ENCODE measurements around the gene XPNPEP3. TPM values are rescaled to one million over a fixed set of nuclear protein-coding genes. Genes with fewer than 3 reads are reported as not detected.

XPNPEP3 gene
- total and polyA plus RNA-seq, 2 of the 4 experiments (the other 2 are of a cell fraction) = 9.3 to 10.9 TPM

DNA sequence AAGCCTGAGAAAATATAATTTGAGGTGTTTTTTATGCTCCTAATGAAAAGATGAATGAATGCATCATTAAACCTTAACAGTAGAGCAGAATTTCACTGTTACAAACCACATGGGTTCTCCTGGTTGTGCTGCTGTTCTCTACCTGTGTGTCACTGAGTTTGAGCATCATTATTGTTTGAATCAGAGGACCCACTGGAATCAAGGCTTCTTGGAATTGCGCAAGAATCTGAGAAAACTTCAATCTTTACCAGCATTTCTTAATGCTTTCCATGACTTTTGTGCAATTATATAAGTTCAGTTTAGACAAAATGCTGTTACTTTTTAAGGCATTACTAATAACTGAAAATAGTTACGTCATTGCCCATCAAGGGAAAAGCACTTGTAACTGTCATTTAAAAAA lies 75.4 kb downstream of the XPNPEP3 start:
- intact Hi-C loops (cut with micrococcal nuclease) (no loop called here), in situ Hi-C loops (cut with MboI; ENCODE audit: low sequenced_read_pairs) (loop anchor here (25.0 kb wide), 1 partner anchor 580 kb away; no protein-coding TSS in a partner anchor), dilution Hi-C loops (cut with HindIII; ENCODE audit: low sequenced_read_pairs, unreplicated experiment) (no loop called here)
- H3K9ac ChIP-seq (ENCODE audit: low read depth, low read length) = no peak overlapping the region
- H3K4me1 ChIP-seq (ENCODE audit: control insufficient read depth, insufficient read depth, low read length) = no peaks in the 10 kb centered on the region
- H3K18ac ChIP-seq (ENCODE audit: low read depth, low read length) = no peak overlapping the region
- H3K56ac ChIP-seq (ENCODE audit: extremely low read depth, insufficient read depth, low read length) = no peak overlapping the region
- no peak overlapping the region for H4K5ac ChIP-seq (ENCODE audit: low read depth, low read length)
- no peak overlapping the region for H2BK120ac ChIP-seq (ENCODE audit: low read depth, low read length)
- no peak overlapping the region for H3K23ac ChIP-seq (ENCODE audit: low read depth, low read length)
- DNase-seq (no peak), ATAC-seq (ENCODE audit: low read depth) (no peak)
- no peaks in the 10 kb centered on the region for H3K79me1 ChIP-seq (ENCODE audit: low read depth in 1 of 2, low read length in 2 of 2)
- no peaks in the 10 kb centered on the region for H3K27me3 ChIP-seq (ENCODE audit: control insufficient read depth, insufficient read depth, low read length)
- no peak overlapping the region for H2BK20ac ChIP-seq (ENCODE audit: low read depth, low read length)
- no peak overlapping the region for H3K4me2 ChIP-seq (ENCODE audit: low read depth, low read length)
- H2AK5ac ChIP-seq (ENCODE audit: low read depth, low read length) = no peak overlapping the region
- no peak overlapping the region for H4K8ac ChIP-seq (ENCODE audit: low read depth in 2 of 2, low read length in 2 of 2)
- no peak overlapping the region for H2BK5ac ChIP-seq (ENCODE audit: low read depth, low read length, poor library complexity, severe bottlenecking)
- H3K27ac ChIP-seq (ENCODE audit: insufficient read depth, low read length) = no peak overlapping the region
- no peak for TF ChIP-seq BHLHE40 (IDR thresholded peaks at IDR 0.05; ENCODE audit: low read depth, low read length)
- TF ChIP-seq MXI1 (IDR thresholded peaks at IDR 0.05; ENCODE audit: borderline replicate concordance, low read depth, low read length) = no peak
- TF ChIP-seq POLR2A (IDR thresholded peaks at IDR 0.05; ENCODE audit: low read depth, low read length) = no peak
- TF ChIP-seq CEBPB (IDR thresholded peaks at IDR 0.05; ENCODE audit: low read depth, low read length) = peak; percentile 96
- POLR2A ChIA-PET (ENCODE audit: unreplicated experiment) = interaction anchor here (0.6 to 0.7 kb wide), 2 partner anchors 19 to 97 kb away, joined by 3 read pairs; partner anchors contain the start of gene RBX1
- H3K4ac ChIP-seq (ENCODE audit: low read depth, low read length) = no peak overlapping the region
- no TSS peak for BruUV-seq (replicated peaks)
- H2BK15ac ChIP-seq (ENCODE audit: low read depth, low read length) = no peak overlapping the region
- no peak overlapping the region for H4K91ac ChIP-seq (ENCODE audit: insufficient read depth, low read depth, low read length)
- no peak overlapping the region for H3K14ac ChIP-seq (replicated peaks; ENCODE audit: low read depth, low read length)
- CTCF ChIA-PET = interaction anchor here (0.7 kb wide), 1 partner anchor 16 kb away, joined by 4 read pairs; no protein-coding TSS in a partner anchor
- no peak overlapping the region for H2AFZ ChIP-seq (replicated peaks; ENCODE audit: low read length, poor library complexity)
- no peaks in the 10 kb centered on the region for H4K20me1 ChIP-seq (ENCODE audit: insufficient read depth, low read length)
- no peak overlapping the region for H3K4me3 ChIP-seq (ENCODE audit: insufficient read depth, low read depth, low read length)
- no peaks in the 10 kb centered on the region for H3K9me3 ChIP-seq (ENCODE audit: control insufficient read depth, insufficient read depth, low read length)
- no CpG with 5 or more reads among the region's 2 CpGs for WGBS, 2 experiments (ENCODE audit: extremely low coverage in 2 of 2, insufficient read length in 1 of 2)
- H3K36me3 ChIP-seq (ENCODE audit: control insufficient read depth, insufficient read depth, low read length) = peaks cover 8% of the 10 kb centered on the region
- H3K9me1 ChIP-seq (ENCODE audit: insufficient read depth, low read length) = no peaks in the 10 kb centered on the region
- no peak overlapping the region for H2AK9ac ChIP-seq (replicated peaks; ENCODE audit: low read depth, low read length, poor library complexity)
